ENCODE results near the gene PHC2. TPM values are rescaled to one million over a fixed set of nuclear protein-coding genes. Genes with fewer than 3 reads are reported as not detected.

PHC2 gene
- total RNA-seq, 1 experiment from 2014 or later, result 9.4 TPM

DNA sequence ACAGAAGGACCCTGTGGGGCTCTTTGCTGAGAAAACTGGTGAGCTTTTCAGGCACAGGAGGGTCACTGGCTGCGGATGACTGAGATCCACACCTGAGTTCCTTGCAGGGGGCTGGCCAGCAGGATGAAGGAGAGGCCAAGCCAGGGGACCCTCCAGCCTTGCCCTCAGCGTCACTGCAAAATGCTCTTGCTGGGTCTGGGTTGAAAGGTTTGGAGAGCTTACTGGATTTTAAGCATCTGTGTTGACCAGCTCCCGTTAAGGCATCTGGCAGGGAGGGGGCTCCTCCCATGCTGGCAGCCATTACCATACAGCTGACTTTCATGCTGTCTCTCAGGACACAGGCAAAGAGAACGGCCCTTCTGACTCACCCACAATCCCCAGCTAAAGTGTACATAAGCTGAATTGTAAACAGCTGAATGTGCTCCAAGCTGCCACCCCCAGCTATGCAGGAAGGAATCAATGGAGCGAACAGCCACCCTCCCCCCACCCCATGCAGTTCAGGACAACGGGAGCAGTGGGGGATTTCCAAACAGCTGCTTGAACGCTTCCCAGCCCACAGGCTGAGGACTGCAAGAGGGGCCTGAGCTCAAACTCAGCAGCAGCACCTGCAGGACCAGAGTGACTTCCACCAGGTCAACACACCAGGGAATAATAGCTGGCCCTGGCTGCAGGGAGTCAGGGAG is 88.7 kb downstream of the PHC2 start:
- H3K36me3 Mint-ChIP-seq (ENCODE audit: insufficient read depth in 1 of 3, low read depth in 3 of 3), result no peaks in the 10 kb centered on the region
- H3K23me2 ChIP-seq (ENCODE audit: insufficient read length, low read depth, low read length, poor library complexity, severe bottlenecking), result no peaks in the 10 kb centered on the region
- no peaks in the 10 kb centered on the region for H3K9me3 ChIP-seq (ENCODE audit: control insufficient read depth, low read depth, low read length)
- H4K20me1 ChIP-seq (ENCODE audit: control insufficient read depth, insufficient read depth, insufficient read length), result no peaks in the 10 kb centered on the region
- no peaks in the 10 kb centered on the region; the same call in 1 of the 2 replicates for H3K27me3 ChIP-seq (ENCODE audit: insufficient read depth, low read length)
- no peak overlapping the region for H2AFZ ChIP-seq (ENCODE audit: low read length)
- H3K27ac ChIP-seq (ENCODE audit: insufficient read length, low read depth, low read length), result no peak overlapping the region
- H4K91ac ChIP-seq (ENCODE audit: insufficient read length, low read depth, low read length), result no peak overlapping the region
- H3T11ph ChIP-seq (ENCODE audit: low read length), result no peak overlapping the region
- no peak overlapping the region for H4K5ac ChIP-seq (ENCODE audit: insufficient read length, low read depth, low read length)
- peaks cover 39% of the 10 kb centered on the region for H3K27me3 Mint-ChIP-seq (ENCODE audit: low read depth)
- H3K18ac ChIP-seq (ENCODE audit: insufficient read length, low read depth, low read length), result no peak overlapping the region
- peaks cover 71 to 82% of the 10 kb centered on the region in 2 experiments for H3K4me1 Mint-ChIP-seq
- no peak overlapping the region for H2AK5ac ChIP-seq (ENCODE audit: insufficient read length, low read length)
- H3K79me2 ChIP-seq (ENCODE audit: insufficient read depth, low read length), result no peaks in the 10 kb centered on the region
- H2BK120ac ChIP-seq (ENCODE audit: low read depth, low read length, poor library complexity, severe bottlenecking), result no peak overlapping the region
- H3K4me2 ChIP-seq (ENCODE audit: insufficient read depth, insufficient read length, low read length), result peak overlapping the region; percentile 1
- no peaks in the 10 kb centered on the region for H3K79me1 ChIP-seq (ENCODE audit: insufficient read depth, low read depth, low read length, poor library complexity, severe bottlenecking)
- no peak overlapping the region for H3K9ac ChIP-seq (ENCODE audit: extremely low read depth, insufficient read length, low read length)
- no CpG with 5 or more reads among the region's 7 CpGs for WGBS (ENCODE audit: extremely low coverage, insufficient read length, low lambda C conversion rate)
- no peak overlapping the region for H2BK12ac ChIP-seq (ENCODE audit: insufficient read length, low read depth, low read length)
- H2BK20ac ChIP-seq (ENCODE audit: low read depth, low read length, poor library complexity, severe bottlenecking), result no peak overlapping the region
- H3K4me3 Mint-ChIP-seq, result peak overlapping the region; percentile 18 to 69
- no peak overlapping the region for H3K56ac ChIP-seq (ENCODE audit: insufficient read length, low read depth, low read length)
- TF ChIP-seq, protein P1, sequence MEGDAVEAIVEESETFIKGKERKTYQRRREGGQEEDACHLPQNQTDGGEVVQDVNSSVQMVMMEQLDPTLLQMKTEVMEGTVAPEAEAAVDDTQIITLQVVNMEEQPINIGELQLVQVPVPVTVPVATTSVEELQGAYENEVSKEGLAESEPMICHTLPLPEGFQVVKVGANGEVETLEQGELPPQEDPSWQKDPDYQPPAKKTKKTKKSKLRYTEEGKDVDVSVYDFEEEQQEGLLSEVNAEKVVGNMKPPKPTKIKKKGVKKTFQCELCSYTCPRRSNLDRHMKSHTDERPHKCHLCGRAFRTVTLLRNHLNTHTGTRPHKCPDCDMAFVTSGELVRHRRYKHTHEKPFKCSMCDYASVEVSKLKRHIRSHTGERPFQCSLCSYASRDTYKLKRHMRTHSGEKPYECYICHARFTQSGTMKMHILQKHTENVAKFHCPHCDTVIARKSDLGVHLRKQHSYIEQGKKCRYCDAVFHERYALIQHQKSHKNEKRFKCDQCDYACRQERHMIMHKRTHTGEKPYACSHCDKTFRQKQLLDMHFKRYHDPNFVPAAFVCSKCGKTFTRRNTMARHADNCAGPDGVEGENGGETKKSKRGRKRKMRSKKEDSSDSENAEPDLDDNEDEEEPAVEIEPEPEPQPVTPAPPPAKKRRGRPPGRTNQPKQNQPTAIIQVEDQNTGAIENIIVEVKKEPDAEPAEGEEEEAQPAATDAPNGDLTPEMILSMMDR (conservative IDR thresholded peaks at IDR 0.05), result no peak
- H2BK15ac ChIP-seq (ENCODE audit: low read depth, low read length), result no peak overlapping the region
- H2BK5ac ChIP-seq (ENCODE audit: insufficient read length, low read length), result no peak overlapping the region
- no peak overlapping the region for H3K14ac ChIP-seq (ENCODE audit: insufficient read depth, low read length)
- H4K8ac ChIP-seq (replicated peaks; ENCODE audit: insufficient read length, low read depth, low read length), result no peak overlapping the region
- peak; percentile 67 for DNase-seq
- H3K23ac ChIP-seq (ENCODE audit: insufficient read length, low read depth, low read length), result no peak overlapping the region
- H3K4ac ChIP-seq (ENCODE audit: low read depth, low read length), result no peak overlapping the region
- peaks cover 10% of the 10 kb centered on the region for H3K4me1 ChIP-seq (ENCODE audit: insufficient read depth, low read length)
- H3K9me3 Mint-ChIP-seq, result no peaks in the 10 kb centered on the region; a peak in 1 of 5 replicates
- peak overlapping the region; percentile 33 to 85 (median 82); a peak in 5 of 7 replicates for H3K27ac Mint-ChIP-seq

All from H9 (cell line).